ENCODE results near the gene SLC50A1. TPM values are rescaled to one million over a fixed set of nuclear protein-coding genes. Genes with fewer than 3 reads are reported as not detected.

The SLC50A1 gene
- polyA plus RNA-seq, 1 donor (not counting 4 experiments of a cell fraction or from before 2014, with no cell fraction given) = 54.5 TPM

DNA sequence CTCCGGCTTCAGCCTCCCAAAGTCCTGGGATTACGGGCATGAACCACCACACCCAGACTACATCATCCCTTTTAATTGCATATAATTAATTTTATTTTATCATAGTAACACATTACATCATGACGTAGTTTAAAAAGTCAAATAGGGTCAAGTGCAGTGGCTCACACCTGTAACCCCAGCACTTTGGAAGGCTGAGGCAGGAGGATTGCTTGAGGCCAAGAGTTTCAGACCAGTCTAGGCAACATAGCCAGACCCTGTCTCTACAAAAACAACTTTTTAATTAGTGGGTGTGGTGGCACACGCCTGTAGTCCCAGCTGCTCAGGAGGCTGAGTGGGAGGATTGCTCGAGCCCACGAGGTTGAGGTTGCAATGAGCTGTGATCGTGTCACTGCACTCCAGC lies 36.3 kb upstream of the SLC50A1 start:
- Histone ChIP-seq H3K4me3 (ENCODE audit: control insufficient read depth in 2 of 3, extremely low read depth in 1 of 3, insufficient read depth in 2 of 3, low read depth in 1 of 3, low read length in 3 of 3) (no peak overlapping the region), H3K9me1 (ENCODE audit: control insufficient read depth, extremely low read depth, insufficient read depth, low read length) (no peaks in the 10 kb centered on the region), H3K9ac (ENCODE audit: control insufficient read depth, extremely low read depth, insufficient read depth, low read length) (no peak overlapping the region), H3K36me3 (ENCODE audit: control insufficient read depth in 2 of 2, extremely low read depth in 1 of 2, insufficient read depth in 2 of 2, low read length in 2 of 2) (no peaks in the 10 kb centered on the region), H4K20me1 (ENCODE audit: control insufficient read depth, extremely low read depth, insufficient read depth, low read length) (no peaks in the 10 kb centered on the region), H3K27me3 (ENCODE audit: control insufficient read depth, extremely low read depth, insufficient read depth, low read length) (no peaks in the 10 kb centered on the region), H3K4me2 (ENCODE audit: control insufficient read depth, extremely low read depth, insufficient read depth, low read depth, low read length) (no peak overlapping the region), H3K4me1 (ENCODE audit: control insufficient read depth, extremely low read depth, insufficient read depth, low read length) (peaks cover 1% of the 10 kb centered on the region), H3K27ac (ENCODE audit: control insufficient read depth, insufficient read depth, low read length) (no peak overlapping the region), H2AFZ (ENCODE audit: control insufficient read depth, low read length) (no peak overlapping the region), H3K79me2 (ENCODE audit: control insufficient read depth, insufficient read depth, low read length) (no peaks in the 10 kb centered on the region), H3K9me3 (ENCODE audit: control insufficient read depth, low read depth, low read length) (no peaks in the 10 kb centered on the region)
- FAIRE-seq (no peak), DNase-seq (ENCODE audit: low read depth, low spot score) (no peak)
- no peak for TF ChIP-seq EZH2 (IDR thresholded peaks at IDR 0.05; ENCODE audit: low read length)
- TF ChIP-seq, protein P1, sequence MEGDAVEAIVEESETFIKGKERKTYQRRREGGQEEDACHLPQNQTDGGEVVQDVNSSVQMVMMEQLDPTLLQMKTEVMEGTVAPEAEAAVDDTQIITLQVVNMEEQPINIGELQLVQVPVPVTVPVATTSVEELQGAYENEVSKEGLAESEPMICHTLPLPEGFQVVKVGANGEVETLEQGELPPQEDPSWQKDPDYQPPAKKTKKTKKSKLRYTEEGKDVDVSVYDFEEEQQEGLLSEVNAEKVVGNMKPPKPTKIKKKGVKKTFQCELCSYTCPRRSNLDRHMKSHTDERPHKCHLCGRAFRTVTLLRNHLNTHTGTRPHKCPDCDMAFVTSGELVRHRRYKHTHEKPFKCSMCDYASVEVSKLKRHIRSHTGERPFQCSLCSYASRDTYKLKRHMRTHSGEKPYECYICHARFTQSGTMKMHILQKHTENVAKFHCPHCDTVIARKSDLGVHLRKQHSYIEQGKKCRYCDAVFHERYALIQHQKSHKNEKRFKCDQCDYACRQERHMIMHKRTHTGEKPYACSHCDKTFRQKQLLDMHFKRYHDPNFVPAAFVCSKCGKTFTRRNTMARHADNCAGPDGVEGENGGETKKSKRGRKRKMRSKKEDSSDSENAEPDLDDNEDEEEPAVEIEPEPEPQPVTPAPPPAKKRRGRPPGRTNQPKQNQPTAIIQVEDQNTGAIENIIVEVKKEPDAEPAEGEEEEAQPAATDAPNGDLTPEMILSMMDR (optimal IDR thresholded peaks at IDR 0.05 in 1 of 3, IDR thresholded peaks at IDR 0.05 in 1 of 3, conservative IDR thresholded peaks at IDR 0.05 in 1 of 3; ENCODE audit: extremely low read depth in 1 of 3, insufficient read depth in 2 of 3, low read length in 3 of 3) = no peak
- dilution Hi-C loops (cut with MboI; ENCODE audit: extremely low pct_ligation_motif_present, low sequenced_read_pairs) = no loop called here

DNA sequence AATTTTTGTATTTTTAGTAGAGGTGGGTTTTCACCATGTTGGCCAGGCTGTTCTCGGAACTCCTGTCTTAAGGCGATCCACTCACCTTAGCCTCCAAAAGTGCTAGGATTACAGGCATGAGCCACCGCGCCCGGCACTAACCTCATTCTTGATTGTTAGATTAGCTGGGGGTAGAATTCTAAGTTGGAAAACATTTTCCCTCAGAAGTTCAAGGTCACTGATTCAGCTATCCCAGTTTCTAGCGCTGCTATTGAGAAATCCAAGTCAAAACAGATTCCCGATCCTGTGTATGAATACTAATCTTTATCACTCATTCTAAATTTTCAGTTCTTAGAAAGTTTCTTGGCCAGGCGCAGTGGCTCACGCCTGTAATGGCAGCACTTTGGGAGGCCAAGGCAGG lies 32.3 kb upstream of the SLC50A1 start:
- H3K9me3 ChIP-seq (ENCODE audit: control insufficient read depth, low read depth, low read length) = no peaks in the 10 kb centered on the region
- no peak overlapping the region for H2AFZ ChIP-seq (ENCODE audit: control insufficient read depth, low read length)
- dilution Hi-C loops (cut with MboI; ENCODE audit: extremely low pct_ligation_motif_present, low sequenced_read_pairs) = no loop called here
- H3K9me1 ChIP-seq (ENCODE audit: control insufficient read depth, extremely low read depth, insufficient read depth, low read length) = no peaks in the 10 kb centered on the region
- no peaks in the 10 kb centered on the region for H3K4me1 ChIP-seq (ENCODE audit: control insufficient read depth, extremely low read depth, insufficient read depth, low read length)
- FAIRE-seq (no peak), DNase-seq (ENCODE audit: low read depth, low spot score) (no peak)
- H3K9ac ChIP-seq (ENCODE audit: control insufficient read depth, extremely low read depth, insufficient read depth, low read length) = no peak overlapping the region
- H3K36me3 ChIP-seq (ENCODE audit: control insufficient read depth in 2 of 2, extremely low read depth in 1 of 2, insufficient read depth in 2 of 2, low read length in 2 of 2) = no peaks in the 10 kb centered on the region
- no peaks in the 10 kb centered on the region for H4K20me1 ChIP-seq (ENCODE audit: control insufficient read depth, extremely low read depth, insufficient read depth, low read length)
- no peaks in the 10 kb centered on the region for H3K79me2 ChIP-seq (ENCODE audit: control insufficient read depth, insufficient read depth, low read length)
- no peak for TF ChIP-seq EZH2 (IDR thresholded peaks at IDR 0.05; ENCODE audit: low read length)
- TF ChIP-seq, protein P1 (optimal IDR thresholded peaks at IDR 0.05 in 1 of 3, IDR thresholded peaks at IDR 0.05 in 1 of 3, conservative IDR thresholded peaks at IDR 0.05 in 1 of 3; ENCODE audit: extremely low read depth in 1 of 3, insufficient read depth in 2 of 3, low read length in 3 of 3) = no peak
- no peak overlapping the region for H3K4me3 ChIP-seq (ENCODE audit: control insufficient read depth in 2 of 3, extremely low read depth in 1 of 3, insufficient read depth in 2 of 3, low read depth in 1 of 3, low read length in 3 of 3)
- no peaks in the 10 kb centered on the region for H3K27me3 ChIP-seq (ENCODE audit: control insufficient read depth, extremely low read depth, insufficient read depth, low read length)
- no peak overlapping the region for H3K27ac ChIP-seq (ENCODE audit: control insufficient read depth, insufficient read depth, low read length)
- no peak overlapping the region for H3K4me2 ChIP-seq (ENCODE audit: control insufficient read depth, extremely low read depth, insufficient read depth, low read depth, low read length)
